ENCODE results near the gene ASXL1. TPM values are rescaled to one million over a fixed set of nuclear protein-coding genes. Genes with fewer than 3 reads are reported as not detected.

The ASXL1 gene
- polyA plus RNA-seq, 1 experiment, result 28.9 TPM

GRCh38 chr20:32415494-32415893, 57.4 kb downstream of the ASXL1 start:
- CTCF ChIA-PET, result no interaction called here

DNA sequence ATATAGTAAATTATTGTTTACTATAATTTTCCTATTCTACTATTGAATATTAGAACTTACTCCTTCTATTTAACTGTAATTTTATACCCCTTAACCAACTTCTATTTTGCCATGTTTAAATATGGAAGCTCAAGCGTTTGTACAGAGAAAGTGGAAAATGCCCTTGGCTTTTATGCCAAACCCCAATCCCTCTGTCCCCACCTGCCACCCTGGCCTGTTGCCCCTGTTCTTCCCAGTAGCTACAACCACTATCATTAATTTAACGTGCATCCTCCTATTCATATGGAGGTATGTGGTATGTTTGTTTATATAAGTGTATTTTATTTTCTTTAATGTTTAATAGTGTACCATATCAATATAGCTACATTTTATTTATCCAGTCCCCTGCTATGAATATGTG, 58.1 kb downstream of the ASXL1 start:
- ChIA-PET POLR2A (interaction anchor here (0.6 kb wide), 1 partner anchor 65 kb away, joined by 8 read pairs; no protein-coding TSS in a partner anchor), CTCF (no interaction called here)
- H3K27ac ChIP-seq (ENCODE audit: low read depth, low read length), result no peak overlapping the region
- H3K9me3 ChIP-seq (ENCODE audit: control insufficient read depth, insufficient read depth, low read length), result no peaks in the 10 kb centered on the region
- DNase-seq (ENCODE audit: low read depth, low spot score), result no peak
- H3K4me3 ChIP-seq (ENCODE audit: low read depth, low read length), result no peak overlapping the region
- no peaks in the 10 kb centered on the region for H3K27me3 ChIP-seq (ENCODE audit: control insufficient read depth, insufficient read depth, low read length)
- no peak for TF ChIP-seq CTCF (IDR thresholded peaks at IDR 0.05; ENCODE audit: low read depth, low read length)

More at GRCh38 chr20:32415494-32415893, 57.4 kb downstream of the ASXL1 start:
- H3K27ac ChIP-seq (ENCODE audit: low read depth, low read length), result no peak overlapping the region
- no peak for DNase-seq (ENCODE audit: low read depth, low spot score)
- no peak for TF ChIP-seq CTCF (IDR thresholded peaks at IDR 0.05; ENCODE audit: low read depth, low read length)
- H3K9me3 ChIP-seq (ENCODE audit: control insufficient read depth, insufficient read depth, low read length), result no peaks in the 10 kb centered on the region
- no peaks in the 10 kb centered on the region for H3K27me3 ChIP-seq (ENCODE audit: control insufficient read depth, insufficient read depth, low read length)
- POLR2A ChIA-PET, result no interaction called here
- no peak overlapping the region for H3K4me3 ChIP-seq (ENCODE audit: low read depth, low read length)

GRCh38 chr20:32418376-32418775, 60.2 kb downstream of the ASXL1 start:
- DNase-seq (ENCODE audit: low read depth, low spot score), result no peak
- no peak overlapping the region for H3K4me3 ChIP-seq (ENCODE audit: low read depth, low read length)
- no peak for TF ChIP-seq CTCF (IDR thresholded peaks at IDR 0.05; ENCODE audit: low read depth, low read length)
- no peak overlapping the region for H3K27ac ChIP-seq (ENCODE audit: low read depth, low read length)
- H3K9me3 ChIP-seq (ENCODE audit: control insufficient read depth, insufficient read depth, low read length), result no peaks in the 10 kb centered on the region
- CTCF ChIA-PET, result no interaction called here
- no peaks in the 10 kb centered on the region for H3K27me3 ChIP-seq (ENCODE audit: control insufficient read depth, insufficient read depth, low read length)
- POLR2A ChIA-PET, result interaction anchor here (0.6 kb wide), 1 partner anchor 90 kb away, joined by 4 read pairs; no protein-coding TSS in a partner anchor

- no peaks in the 10 kb centered on the region for H3K9me3 ChIP-seq (ENCODE audit: control insufficient read depth, insufficient read depth, low read length)
- no peak overlapping the region for H3K27ac ChIP-seq (ENCODE audit: low read depth, low read length)
- H3K27me3 ChIP-seq (ENCODE audit: control insufficient read depth, insufficient read depth, low read length), result no peaks in the 10 kb centered on the region
- no peak overlapping the region for H3K4me3 ChIP-seq (ENCODE audit: low read depth, low read length)
- no peak for DNase-seq (ENCODE audit: low read depth, low spot score)
- no peak for TF ChIP-seq CTCF (IDR thresholded peaks at IDR 0.05; ENCODE audit: low read depth, low read length)
- CTCF ChIA-PET, result interaction anchor here (1.5 kb wide), 1 partner anchor 30 kb away, joined by 3 read pairs; no protein-coding TSS in a partner anchor
- POLR2A ChIA-PET, result interaction anchor here (0.7 kb wide), 1 partner anchor 56 kb away, joined by 4 read pairs; no protein-coding TSS in a partner anchor
Measured at GRCh38 chr20:32421290-32421689, 63.2 kb downstream of the ASXL1 start.

DNA sequence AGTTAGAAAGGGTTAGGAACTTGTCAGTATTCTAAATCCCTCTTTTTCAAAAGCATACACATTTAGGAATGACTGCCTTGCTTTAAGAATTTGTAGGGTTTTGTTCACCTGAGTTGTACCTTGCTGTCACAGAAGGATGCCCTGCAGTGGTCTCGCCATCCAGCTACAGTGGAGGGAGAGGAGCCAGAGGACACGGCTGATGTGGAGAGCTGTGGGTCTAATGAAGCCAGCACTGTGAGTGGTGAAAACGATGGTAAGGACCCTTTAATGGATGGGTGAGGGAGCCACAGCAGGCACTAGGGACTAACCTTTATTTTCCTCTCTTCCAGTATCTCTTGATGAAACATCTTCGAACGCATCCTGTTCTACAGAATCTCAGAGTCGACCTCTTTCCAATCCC, 69.9 kb downstream of the ASXL1 start:
- no peaks in the 10 kb centered on the region for H3K9me3 ChIP-seq (ENCODE audit: control insufficient read depth, insufficient read depth, low read length)
- H3K27ac ChIP-seq (ENCODE audit: low read depth, low read length), result no peak overlapping the region
- POLR2A ChIA-PET, result no interaction called here
- no peak for TF ChIP-seq CTCF (IDR thresholded peaks at IDR 0.05; ENCODE audit: low read depth, low read length)
- H3K27me3 ChIP-seq (ENCODE audit: control insufficient read depth, insufficient read depth, low read length), result no peaks in the 10 kb centered on the region
- CTCF ChIA-PET, result interaction anchor here (0.6 kb wide), 1 partner anchor 9 kb away, joined by 3 read pairs; no protein-coding TSS in a partner anchor
- no peak overlapping the region for H3K4me3 ChIP-seq (ENCODE audit: low read depth, low read length)
- DNase-seq (ENCODE audit: low read depth, low spot score), result no peak
